PC-3 (cell line): Measurements from ENCODE around the gene SUSD2. TPM values are rescaled to one million over a fixed set of nuclear protein-coding genes. Genes with fewer than 3 reads are reported as not detected.

Experiments
- ATAC-seq: fragments of 200-7000 bp; cut with Tn5 transposase; 2 replicates; pipeline ENCODE4 v1.9.1; 2020; ENCODE audit warnings: mild to moderate bottlenecking, moderate library complexity
- BruUV-seq: library from RNA; stranded (reverse); fragments of 400-500 nt; replicated peaks from 2 replicates; lab custom pipeline; 2021; lab: Mats Ljungman, UMichigan
- CTCF ChIA-PET: fragments of 300-600 bp; sonication (Branson Sonifier 250); formaldehyde crosslinking; loops from one replicate; lab custom pipeline; 2022; ENCODE audit warnings: antibody characterized with exemption; lab: Charles Lee
- POLR2A ChIA-PET: fragments of 300-600 bp; sonication (Branson Sonifier 250); formaldehyde crosslinking; loops from one replicate; lab custom pipeline; 2022; ENCODE audit warnings: antibody characterized with exemption; ENCODE audit not compliant: unreplicated experiment; lab: Charles Lee
- DNase-seq: peaks from one replicate; pipeline ENCODE4 v3.0.0-alpha.2; 2015
- H2AFZ ChIP-seq: fragments of 300-600 bp; sonication (generic); 2 replicates; pipeline ENCODE4 v1.6.0; 2016; ENCODE audit warnings: antibody characterized with exemption, low read length
- H3F3A ChIP-seq: fragments of 300-600 bp; sonication (generic); one replicate; pipeline ENCODE4 v1.6.0; 2017; ENCODE audit warnings: antibody characterized with exemption, low read length, control low read depth, mild to moderate bottlenecking; ENCODE audit not compliant: unreplicated experiment
- H3K27ac ChIP-seq: fragments of 300-600 bp; sonication (generic); 2 replicates; pipeline ENCODE4 v1.5.1; 2016; ENCODE audit warnings: mild to moderate bottlenecking, low read length
- H3K27me3 ChIP-seq: fragments of 300-600 bp; sonication (generic); 2 replicates; pipeline ENCODE4 v1.6.1; 2016; ENCODE audit warnings: low read length, mixed read lengths
- H3K36me3 ChIP-seq: fragments of 300-600 bp; sonication (generic); 2 replicates; pipeline ENCODE4 v1.6.1; 2016; ENCODE audit warnings: low read depth, mixed run types, low read length, mixed read lengths
- H3K4me1 ChIP-seq: fragments of 300-600 bp; sonication (generic); 2 replicates; pipeline ENCODE4 v1.5.1; 2016; ENCODE audit warnings: low read length; ENCODE audit not compliant: insufficient read depth
- H3K4me2 ChIP-seq: fragments of 300-600 bp; sonication (generic); 2 replicates; pipeline ENCODE4 v1.6.0; 2016; ENCODE audit warnings: low read length
- H3K4me3 ChIP-seq: fragments of 300-600 bp; sonication (generic); 2 replicates; pipeline ENCODE4 v1.5.1; 2016; ENCODE audit warnings: mild to moderate bottlenecking, low read length, mixed read lengths
- H3K79me2 ChIP-seq: fragments of 300-600 bp; sonication (generic); 2 replicates; pipeline ENCODE4 v1.6.1; 2017; ENCODE audit warnings: low read length, mixed read lengths
- H3K9ac ChIP-seq: fragments of 300-600 bp; sonication (generic); 2 replicates; pipeline ENCODE4 v1.6.0; 2016; ENCODE audit warnings: mild to moderate bottlenecking, low read length
- H3K9me2 ChIP-seq: fragments of 300-600 bp; sonication (generic); replicated peaks from 2 replicates; pipeline ENCODE4 v1.6.1; 2016; ENCODE audit warnings: mixed run types, low read length, mixed read lengths
- H3K9me3 ChIP-seq: fragments of 300-600 bp; sonication (generic); 2 replicates; pipeline ENCODE4 v1.6.1; 2016; ENCODE audit warnings: low read length, mixed read lengths
- H4K20me1 ChIP-seq: fragments of 300-600 bp; sonication (generic); 2 replicates; pipeline ENCODE4 v1.6.1; 2016; ENCODE audit warnings: low read length, mixed read lengths
- CTCF ChIP-seq: fragments of 300-600 bp; sonication (generic); conservative IDR thresholded peaks from 2 replicates; pipeline ENCODE4 v1.5.1; 2017; ENCODE audit warnings: antibody characterized with exemption, low read depth, mild to moderate bottlenecking, low read length
- EZH2 ChIP-seq: fragments of 300-600 bp; sonication (generic); IDR thresholded peaks from one replicate; pipeline ENCODE4 v1.6.1; 2017; ENCODE audit warnings: antibody characterized with exemption, mild to moderate bottlenecking, low read length; ENCODE audit not compliant: unreplicated experiment
- EZH2phosphoT487 ChIP-seq: fragments of 300-600 bp; sonication (generic); IDR thresholded peaks from 2 replicates; pipeline ENCODE4 v1.6.1; 2018; ENCODE audit warnings: mild to moderate bottlenecking, antibody characterized with exemption, low read length, borderline replicate concordance
- intact Hi-C: fragments of 100-400 bp; cut with micrococcal nuclease; formaldehyde crosslinking; loops from 2 replicates; pipeline ENCODE4 v1.9.0; 2023
- total RNA-seq: library from RNA; depleted of rRNA; stranded (reverse); fragments of >200 nt; gene quantifications from 2 replicates; pipeline ENCODE4 v1.2.3, GENCODE V29; 2014

The SUSD2 gene
- total RNA-seq, 1 experiment from 2014 or later = 1.3 TPM

GRCh38 chr22:24164243-24164642, 17.0 kb upstream of the SUSD2 start:
- ATAC-seq = no peak
- CTCF ChIA-PET = no interaction called here

GRCh38 chr22:24164940-24165339, 16.3 kb upstream of the SUSD2 start:
- Histone ChIP-seq H3K4me1 (peaks cover 6% of the 10 kb centered on the region; the same call in 1 of the 2 replicates), H2AFZ (no peak overlapping the region), H3K27ac (no peak overlapping the region), H3F3A (no peaks in the 10 kb centered on the region), H3K9me3 (no peaks in the 10 kb centered on the region), H3K9ac (no peak overlapping the region), H3K9me2 (no peaks in the 10 kb centered on the region), H4K20me1 (no peaks in the 10 kb centered on the region), H3K27me3 (no peaks in the 10 kb centered on the region), H3K4me2 (no peak overlapping the region), H3K79me2 (no peaks in the 10 kb centered on the region), H3K4me3 (no peak overlapping the region), H3K36me3 (no peaks in the 10 kb centered on the region)
- no TSS peak for BruUV-seq
- intact Hi-C loops = no loop called here
- DNase-seq = no peak
- ChIA-PET POLR2A (no interaction called here), CTCF (no interaction called here)
- TF ChIP-seq EZH2phosphoT487 (no peak), CTCF (no peak), EZH2 (no peak)
- no peak for ATAC-seq

More at GRCh38 chr22:24164243-24164642, 17.0 kb upstream of the SUSD2 start:
- no peaks in the 10 kb centered on the region for H3K36me3 ChIP-seq
- TF ChIP-seq EZH2 (no peak), EZH2phosphoT487 (no peak), CTCF (no peak)
- POLR2A ChIA-PET = no interaction called here
- no peaks in the 10 kb centered on the region for H3K9me3 ChIP-seq
- H3K4me1 ChIP-seq = peaks cover 6% of the 10 kb centered on the region; the same call in 1 of the 2 replicates
- no peak for DNase-seq
- no peaks in the 10 kb centered on the region for H3F3A ChIP-seq
- no peak overlapping the region for H3K4me2 ChIP-seq
- no peak overlapping the region for H3K27ac ChIP-seq
- H3K4me3 ChIP-seq = no peak overlapping the region
- intact Hi-C loops = no loop called here
- no peaks in the 10 kb centered on the region for H3K9me2 ChIP-seq
- no peaks in the 10 kb centered on the region for H4K20me1 ChIP-seq
- no TSS peak for BruUV-seq
- H3K79me2 ChIP-seq = no peaks in the 10 kb centered on the region
- no peak overlapping the region for H3K9ac ChIP-seq
- H2AFZ ChIP-seq = no peak overlapping the region
- H3K27me3 ChIP-seq = no peaks in the 10 kb centered on the region

DNA sequence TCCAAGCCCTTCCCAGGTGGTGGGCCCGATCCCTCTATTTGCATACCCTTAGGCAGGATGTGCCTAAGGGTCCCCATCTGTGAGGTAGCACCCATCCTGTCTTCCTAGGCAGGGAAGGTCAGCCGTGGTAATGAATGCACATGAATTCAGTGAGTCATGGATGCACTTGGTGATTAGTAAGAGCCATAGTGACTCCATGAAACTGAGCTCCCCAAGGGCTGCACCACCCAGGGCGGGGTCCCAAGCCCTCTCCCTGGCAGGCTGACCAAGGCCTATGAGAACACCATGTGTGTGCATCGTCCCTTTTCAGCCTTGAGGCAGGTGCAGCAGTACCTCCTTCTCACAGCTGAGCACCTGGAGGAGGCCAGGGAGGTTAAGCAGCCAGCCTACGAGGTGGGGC, 15.6 kb upstream of the SUSD2 start:
- Histone ChIP-seq H3K36me3 (no peaks in the 10 kb centered on the region), H3K9me2 (no peaks in the 10 kb centered on the region), H3K4me1 (peaks cover 6% of the 10 kb centered on the region; the same call in 1 of the 2 replicates), H3K4me3 (no peak overlapping the region), H3K9me3 (no peaks in the 10 kb centered on the region), H2AFZ (no peak overlapping the region), H3K27me3 (no peaks in the 10 kb centered on the region), H4K20me1 (no peaks in the 10 kb centered on the region), H3F3A (no peaks in the 10 kb centered on the region), H3K27ac (no peak overlapping the region), H3K79me2 (no peaks in the 10 kb centered on the region), H3K9ac (no peak overlapping the region), H3K4me2 (no peak overlapping the region)
- DNase-seq (peak; percentile 32), ATAC-seq (peak; percentile 40)
- intact Hi-C loops = no loop called here
- TF ChIP-seq EZH2phosphoT487 (no peak), EZH2 (no peak), CTCF (no peak)
- no TSS peak for BruUV-seq
- ChIA-PET POLR2A (interaction anchor here (0.7 kb wide), 1 partner anchor 9 kb away, joined by 3 read pairs; no protein-coding TSS in a partner anchor), CTCF (no interaction called here)
